Ovary (tissue), 9 donors: Measurements from ENCODE around the gene PLCG1. TPM values are rescaled to one million over a fixed set of nuclear protein-coding genes. Genes with fewer than 3 reads are reported as not detected.

Experiments used
- DNase-seq, 5 donors: peaks; one replicate each; pipeline ENCODE4 v3.0.0-alpha.2; 2019 to 2020
- H3K27ac ChIP-seq, 2 donors: fragments of 200-600 bp; one replicate each; pipeline versions ENCODE4 v1.5.1 to v1.8.0; 2019 to 2022
- H3K27me3 ChIP-seq: fragments of 200-600 bp; one replicate; pipeline ENCODE4 v1.8.0; 2022
- H3K36me3 ChIP-seq: fragments of 200-600 bp; sonication (generic); one replicate; pipeline ENCODE4 v1.5.1; 2019
- H3K4me1 ChIP-seq: one replicate; pipeline ENCODE4 v1.8.1; 2013; ENCODE audit warnings: mild to moderate bottlenecking, moderate library complexity; ENCODE audit not compliant: insufficient read depth
- H3K4me3 ChIP-seq: fragments of 200-600 bp; sonication (generic); one replicate; pipeline ENCODE4 v1.5.1; 2017
- H3K9me3 ChIP-seq, 2 donors: fragments of 200-600 bp in 1 of 2; sonication (generic) in 1 of 2; one replicate each; pipeline versions ENCODE4 v1.5.1 to v1.8.1; 2013 to 2019; ENCODE audit warnings: mild to moderate bottlenecking in 1 of 2, moderate library complexity in 1 of 2
- EP300 ChIP-seq: sonication (generic); formaldehyde crosslinking; IDR thresholded peaks from one replicate; pipeline ENCODE4 v1.6.1; 2017; ENCODE audit warnings: antibody characterized with exemption
- POLR2A ChIP-seq: fragments of 450-650 bp; IDR thresholded peaks from one replicate; pipeline ENCODE4 v1.6.1; 2017; ENCODE audit warnings: antibody characterized with exemption, mild to moderate bottlenecking, moderate library complexity
- WGBS, 3 donors: extraction: QIAGEN DNeasy Blood & Tissue Kit in 1 of 3; methylation state at CpG; one replicate each; pipeline versions ENCODE4 v1.1.5 to v1.1.7; 2013 to 2017; 5-methylcytosine and 5-hydroxymethylcytosine counted together
- intact Hi-C, 4 donors: fragments of 100-400 bp; cut with DNase I; formaldehyde crosslinking; loops; one replicate each; pipeline versions ENCODE4 v1.11.0 to v1.15.1; 2022 to 2023
- polyA plus RNA-seq, 2 donors: library from polyadenylated mRNA; stranded (reverse); fragments of 200-250 nt in 1 of 2; fragments of 350-450 nt in 1 of 2; fragmentation: Illumina TruSeq in 1 of 2; extraction: RNeasy Lipid Tissue Mini Kit (QIAGEN cat#74804) in 1 of 2; gene quantifications; one replicate each; pipeline ENCODE4 v1.2.3, GENCODE V29; 2013 to 2014
- total RNA-seq, 7 donors: library from RNA; depleted of rRNA in 2 of 7; stranded (reverse); fragments of >200 nt in 2 of 7; fragmentation: NEBNext Ultra II Directional in 3 of 7; extraction: Animal tissue kit (Norgen Biotek cat#: 25700) in 3 of 7; gene quantifications; one replicate each; pipeline versions ENCODE4 v1.1.0 to v1.2.4, GENCODE V29; 2016 to 2023
- TF ChIP-seq, protein P1 (sequence below), 3 donors: fragments of 450-650 bp in 2 of 3; fragments of 200-600 bp in 1 of 3; IDR thresholded peaks; one replicate each; pipeline versions ENCODE4 v1.5.1 to v1.8.0; 2016 to 2022; ENCODE audit warnings: antibody characterized with exemption in 3 of 3, mild to moderate bottlenecking in 1 of 3
- donor health status: DM: no; HTN: no; CAD: no; lungs with moderate emphysema.
- donor health status: DM: no; HTN: no; CAD: no.
- donor health status: Bipolar disorder and iron deficiency.
- donor health status: DM: yes; HTN: yes; CAD: no.
- donor health status: DM: no; HTN: no; CAD: no.
- donor health status: DM: yes; HTN: yes; CAD: no.

The PLCG1 gene
- total and polyA plus RNA-seq, 9 donors: 56.1 to 158 (median 101) TPM

DNA sequence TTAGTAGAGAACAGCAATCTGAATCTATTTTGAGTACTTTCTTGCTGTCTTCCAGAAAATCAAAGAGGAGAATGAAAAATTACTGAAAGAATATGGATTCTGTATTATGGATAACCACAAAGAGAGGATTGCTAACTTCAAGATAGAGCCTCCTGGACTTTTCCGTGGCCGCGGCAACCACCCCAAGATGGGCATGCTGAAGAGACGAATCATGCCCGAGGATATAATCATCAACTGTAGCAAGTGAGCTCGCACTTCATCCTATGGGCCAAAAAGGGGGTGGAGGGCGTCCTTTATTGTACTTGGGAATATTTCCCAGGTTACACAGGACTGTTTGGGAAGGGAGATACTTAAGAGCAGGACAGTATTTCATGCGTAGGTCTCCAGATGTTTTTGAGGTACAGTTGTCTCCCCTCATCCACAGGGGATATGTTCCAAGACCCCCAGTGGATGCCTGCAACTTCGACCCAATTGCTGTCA is 37.3 kb upstream of the PLCG1 start:
- Histone ChIP-seq H3K27ac (no peak overlapping the region), H3K27me3 (no peaks in the 10 kb centered on the region), H3K4me1 (no peaks in the 10 kb centered on the region), H3K4me3 (no peak overlapping the region), H3K9me3 (no peaks in the 10 kb centered on the region), H3K36me3 (no peaks in the 10 kb centered on the region)
- DNase-seq: no peak
- 83 to 86% (median 84%) methylated on average over 9 of the region's 9 CpGs for WGBS, 3 donors
- intact Hi-C loops: no loop called here
- TF ChIP-seq, protein P1, sequence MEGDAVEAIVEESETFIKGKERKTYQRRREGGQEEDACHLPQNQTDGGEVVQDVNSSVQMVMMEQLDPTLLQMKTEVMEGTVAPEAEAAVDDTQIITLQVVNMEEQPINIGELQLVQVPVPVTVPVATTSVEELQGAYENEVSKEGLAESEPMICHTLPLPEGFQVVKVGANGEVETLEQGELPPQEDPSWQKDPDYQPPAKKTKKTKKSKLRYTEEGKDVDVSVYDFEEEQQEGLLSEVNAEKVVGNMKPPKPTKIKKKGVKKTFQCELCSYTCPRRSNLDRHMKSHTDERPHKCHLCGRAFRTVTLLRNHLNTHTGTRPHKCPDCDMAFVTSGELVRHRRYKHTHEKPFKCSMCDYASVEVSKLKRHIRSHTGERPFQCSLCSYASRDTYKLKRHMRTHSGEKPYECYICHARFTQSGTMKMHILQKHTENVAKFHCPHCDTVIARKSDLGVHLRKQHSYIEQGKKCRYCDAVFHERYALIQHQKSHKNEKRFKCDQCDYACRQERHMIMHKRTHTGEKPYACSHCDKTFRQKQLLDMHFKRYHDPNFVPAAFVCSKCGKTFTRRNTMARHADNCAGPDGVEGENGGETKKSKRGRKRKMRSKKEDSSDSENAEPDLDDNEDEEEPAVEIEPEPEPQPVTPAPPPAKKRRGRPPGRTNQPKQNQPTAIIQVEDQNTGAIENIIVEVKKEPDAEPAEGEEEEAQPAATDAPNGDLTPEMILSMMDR (IDR thresholded peaks at IDR 0.05): no peak
- TF ChIP-seq POLR2A (no peak), EP300 (no peak)

DNA sequence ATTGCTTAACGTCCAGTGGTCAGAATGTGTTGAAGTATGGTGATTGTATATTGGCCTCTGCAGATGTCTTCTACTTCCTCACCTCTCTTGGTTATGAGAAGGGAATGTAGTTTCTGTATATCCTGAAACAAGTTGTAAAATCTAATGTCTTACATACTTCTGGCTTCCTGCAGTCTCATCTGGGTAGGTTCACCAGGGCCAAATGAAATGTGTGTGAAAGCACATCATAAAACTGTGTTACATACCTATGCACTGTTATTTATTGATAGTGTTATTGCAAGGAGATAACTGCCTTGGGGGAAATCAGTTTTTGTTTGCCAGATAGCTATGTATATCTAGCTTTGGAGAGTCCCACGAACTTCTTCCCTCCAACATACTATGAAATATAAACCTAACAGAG is 35.7 kb upstream of the PLCG1 start:
- Histone ChIP-seq H3K36me3 (no peaks in the 10 kb centered on the region), H3K27ac (no peak overlapping the region), H3K9me3 (no peaks in the 10 kb centered on the region), H3K27me3 (no peaks in the 10 kb centered on the region), H3K4me1 (no peaks in the 10 kb centered on the region), H3K4me3 (no peak overlapping the region)
- 72 to 84% (median 75%) methylated on average over 2 of the region's 2 CpGs for WGBS, 3 donors
- intact Hi-C loops: no loop called here
- no peak for DNase-seq
- TF ChIP-seq, protein P1 (IDR thresholded peaks at IDR 0.05): no peak
- TF ChIP-seq EP300 (no peak), POLR2A (no peak)

DNA sequence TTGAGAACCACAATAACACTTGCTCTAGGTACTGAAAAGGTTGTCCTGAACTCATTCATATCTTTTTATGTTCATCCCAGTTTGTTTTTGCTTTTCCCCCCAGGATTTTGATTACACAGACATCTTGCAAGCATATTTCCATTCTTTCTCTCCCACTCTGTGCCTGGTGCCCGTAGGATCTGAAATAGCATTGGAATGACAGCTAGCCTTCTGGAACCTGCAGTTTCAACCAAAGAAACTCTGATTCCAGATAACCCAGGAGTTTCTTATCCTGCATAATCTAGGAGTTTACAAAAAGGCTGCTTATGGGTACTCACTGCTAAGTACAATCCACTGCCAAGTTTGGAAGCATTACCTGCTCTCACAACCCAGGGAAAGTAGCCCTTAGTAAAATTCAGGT is 28.8 kb upstream of the PLCG1 start:
- TF ChIP-seq POLR2A (no peak), EP300 (no peak)
- TF ChIP-seq, protein P1 (IDR thresholded peaks at IDR 0.05): no peak
- WGBS, 3 donors: 37 to 54% (median 45%) methylated on average over 1 of the region's 1 CpG
- Histone ChIP-seq H3K27me3 (no peaks in the 10 kb centered on the region), H3K27ac (no peak overlapping the region), H3K36me3 (no peaks in the 10 kb centered on the region), H3K9me3 (no peaks in the 10 kb centered on the region), H3K4me3 (no peak overlapping the region), H3K4me1 (no peaks in the 10 kb centered on the region)
- intact Hi-C loops: no loop called here
- no peak for DNase-seq

- H3K9me3 ChIP-seq: no peaks in the 10 kb centered on the region
- intact Hi-C loops: no loop called here
- no peaks in the 10 kb centered on the region for H3K4me1 ChIP-seq
- no peak overlapping the region for H3K27ac ChIP-seq
- TF ChIP-seq POLR2A: no peak
- TF ChIP-seq, protein P1 (IDR thresholded peaks at IDR 0.05): no peak
- TF ChIP-seq EP300: no peak
- 93 to 96% (median 94%) methylated on average over 11 of the region's 11 CpGs for WGBS, 3 donors
- no peak for DNase-seq
- no peaks in the 10 kb centered on the region for H3K27me3 ChIP-seq
- H3K4me3 ChIP-seq: no peak overlapping the region
- H3K36me3 ChIP-seq: no peaks in the 10 kb centered on the region
Measured at GRCh38 chr20:41110012-41110411, 27.3 kb upstream of the PLCG1 start.
